Suprapubic skin (tissue), 3 donors: ENCODE data around the gene FRMPD1.

Experiments
- CTCF ChIP-seq, 2 donors: fragments of 200-600 bp in 1 of 2; fragments of 450-650 bp in 1 of 2; sonication (generic) in 1 of 2; IDR thresholded peaks; one replicate each; pipeline ENCODE4 v1.5.1; 2016 to 2019; ENCODE audit warnings: antibody characterized with exemption in 2 of 2, mild to moderate bottlenecking in 1 of 2, moderate library complexity in 1 of 2
- POLR2A ChIP-seq, 2 donors: fragments of 450-650 bp; IDR thresholded peaks; one replicate each; pipeline ENCODE4 v1.6.1; 2017; ENCODE audit warnings: antibody characterized with exemption in 2 of 2, mild to moderate bottlenecking in 2 of 2, moderate library complexity in 2 of 2

GRCh38 chr9:37776328-37776727 lies 125.6 kb downstream of the FRMPD1 start:
- TF ChIP-seq POLR2A (IDR thresholded peaks at IDR 0.05) (no peak), CTCF (IDR thresholded peaks at IDR 0.05) (no peak)
